Cardiac septum (tissue), 1 donor: ENCODE results near the gene SCEL. TPM values are rescaled to one million over a fixed set of nuclear protein-coding genes. Genes with fewer than 3 reads are reported as not detected.

Experiments
- DNase-seq: peaks from one replicate; pipeline ENCODE4 v3.0.0-alpha.2; 2020; ENCODE audit warnings: low spot score
- intact Hi-C: fragments of 100-400 bp; cut with DNase I; formaldehyde crosslinking; loops from one replicate; pipeline ENCODE4 v1.14.0; 2022
- long read RNA-seq: library from polyadenylated mRNA; unstranded; transcript quantifications from one replicate; pipeline ENCODE4 v2.0.0, GENCODE V29; 2021
- total RNA-seq: library from RNA; stranded (reverse); fragmentation: NEBNext Ultra II Directional; extraction: Animal tissue kit (Norgen Biotek cat#: 25700); gene quantifications from one replicate; pipeline ENCODE4 v1.2.1, GENCODE V29; 2021
- donor health status: DM: no; HTN: no; CAD: no.

Gene SCEL, protein sequence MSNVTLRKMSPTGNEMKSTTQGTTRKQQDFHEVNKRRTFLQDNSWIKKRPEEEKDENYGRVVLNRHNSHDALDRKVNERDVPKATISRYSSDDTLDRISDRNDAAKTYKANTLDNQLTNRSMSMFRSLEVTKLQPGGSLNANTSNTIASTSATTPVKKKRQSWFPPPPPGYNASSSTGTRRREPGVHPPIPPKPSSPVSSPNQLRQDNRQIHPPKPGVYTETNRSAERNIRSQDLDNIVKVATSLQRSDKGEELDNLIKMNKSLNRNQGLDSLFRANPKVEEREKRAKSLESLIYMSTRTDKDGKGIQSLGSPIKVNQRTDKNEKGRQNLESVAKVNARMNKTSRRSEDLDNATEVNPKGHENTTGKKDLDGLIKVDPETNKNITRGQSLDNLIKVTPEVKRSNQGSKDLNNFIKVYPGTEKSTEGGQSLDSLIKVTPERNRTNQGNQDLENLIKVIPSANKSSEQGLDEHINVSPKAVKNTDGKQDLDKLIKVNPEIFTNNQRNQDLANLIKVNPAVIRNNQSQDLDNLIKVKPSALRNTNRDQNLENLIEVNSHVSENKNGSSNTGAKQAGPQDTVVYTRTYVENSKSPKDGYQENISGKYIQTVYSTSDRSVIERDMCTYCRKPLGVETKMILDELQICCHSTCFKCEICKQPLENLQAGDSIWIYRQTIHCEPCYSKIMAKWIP
- total RNA-seq, result not detected
- long read RNA-seq, result 0 reads

DNA sequence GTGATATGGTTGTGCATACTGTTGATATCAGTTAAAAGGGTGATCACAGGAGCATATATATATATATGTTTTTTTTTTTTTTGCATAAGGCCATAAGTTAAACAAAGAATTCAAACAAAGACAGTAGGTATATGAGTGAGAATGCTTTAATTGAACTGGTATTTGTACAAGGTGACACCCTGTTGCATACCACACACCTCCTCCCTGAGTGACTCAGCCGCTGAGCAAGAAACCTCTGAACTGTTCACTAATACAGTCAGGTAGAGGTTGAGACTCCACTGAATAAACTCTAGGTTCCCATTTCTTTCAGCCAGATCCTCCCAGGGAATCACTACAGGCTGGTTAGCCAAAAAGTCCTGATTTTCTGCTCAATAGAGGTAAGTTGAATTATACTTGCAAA is at the start of gene SCEL:
TSS of gene SCEL (plus strand) at position 259 of the 400 bp plus-strand sequence. CDS start 20,170 bp downstream, outside the sequence.
- intact Hi-C loops, result no loop called here
- no peak for DNase-seq

GRCh38 chr13:77489566-77490337 is 45.8 kb upstream of the SCEL start:
- intact Hi-C loops, result no loop called here
- no peak for DNase-seq

GRCh38 chr13:77492982-77493381 is 42.5 kb upstream of the SCEL start:
- no peak for DNase-seq
- intact Hi-C loops, result no loop called here

- no peak for DNase-seq
- intact Hi-C loops, result no loop called here
Measured at GRCh38 chr13:77494226-77494625, 41.3 kb upstream of the SCEL start.

DNA sequence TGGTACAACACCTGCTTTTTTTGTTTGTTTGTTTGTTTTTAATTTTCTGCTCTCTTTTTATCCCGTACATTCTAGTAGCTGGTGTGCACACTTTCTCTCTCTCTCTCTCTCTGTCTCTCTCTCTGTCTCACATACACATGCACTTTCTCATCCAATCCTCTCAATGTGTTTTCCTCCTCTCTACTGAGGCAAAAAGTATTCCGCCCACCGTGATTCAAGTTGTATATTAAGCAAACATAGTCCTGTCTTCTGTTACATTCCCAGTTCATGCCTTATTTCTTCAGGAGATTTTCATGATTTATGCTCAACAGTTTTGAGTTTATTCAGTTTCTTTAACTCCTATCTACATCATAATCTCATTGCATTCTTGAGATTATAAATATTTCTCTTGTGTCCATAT is 38.2 kb upstream of the SCEL start:
- intact Hi-C loops, result no loop called here
- DNase-seq, result no peak

DNA sequence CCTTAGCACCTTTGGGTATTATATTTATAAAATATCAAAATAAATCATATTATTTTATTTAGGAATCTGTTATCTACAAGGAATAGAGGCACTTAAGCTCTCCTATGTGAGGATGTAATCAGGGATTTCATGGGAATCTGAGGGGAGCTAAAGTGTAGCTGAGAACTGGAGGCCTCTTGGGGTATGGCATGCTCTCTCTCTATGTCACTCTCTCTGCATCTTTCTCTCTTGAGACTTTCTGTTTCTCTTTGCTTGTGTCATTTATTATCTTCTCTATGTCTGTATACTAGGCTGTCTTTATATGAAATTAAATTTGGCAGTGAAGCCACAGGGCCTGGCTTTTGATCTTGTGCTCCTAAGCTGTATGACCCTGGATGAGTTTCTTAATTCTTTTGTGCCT is 37.7 kb upstream of the SCEL start:
- DNase-seq, result no peak
- intact Hi-C loops, result no loop called here

DNA sequence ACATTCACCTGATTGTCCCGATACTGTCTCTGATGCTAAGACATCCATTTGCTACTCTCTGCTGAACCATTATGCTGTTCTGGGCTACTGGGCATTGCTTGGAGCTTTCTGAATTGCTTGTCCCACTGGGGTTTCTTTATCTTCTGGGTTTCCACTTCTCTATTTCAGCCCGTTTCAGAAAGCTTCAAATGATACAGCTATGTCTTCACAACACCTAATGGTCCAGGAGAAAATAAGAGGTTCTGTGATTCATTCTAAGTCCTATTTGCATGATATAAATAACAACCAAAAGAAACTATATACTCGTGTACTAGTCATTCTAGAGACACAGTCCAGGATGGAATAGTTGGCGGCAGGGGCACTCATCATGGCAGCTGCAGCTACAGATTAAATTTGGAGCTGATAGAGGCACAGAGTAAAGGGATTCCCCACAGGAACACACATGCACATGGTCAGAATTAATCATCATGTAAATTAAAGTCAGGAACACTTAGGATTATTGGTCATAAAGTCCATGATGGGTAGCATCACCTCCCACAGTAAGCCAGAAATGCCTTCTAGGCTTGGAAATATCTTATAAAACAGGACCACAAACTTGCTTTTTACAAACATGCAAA is 33.3 kb upstream of the SCEL start:
- intact Hi-C loops, result no loop called here
- no peak for DNase-seq

GRCh38 chr13:77503398-77503797 is 32.1 kb upstream of the SCEL start:
- intact Hi-C loops, result no loop called here
- DNase-seq, result no peak

- intact Hi-C loops, result no loop called here
- DNase-seq, result no peak
Measured at GRCh38 chr13:77506874-77507273, 28.6 kb upstream of the SCEL start.

- DNase-seq, result no peak
- intact Hi-C loops, result no loop called here
Measured at GRCh38 chr13:77507931-77508776, 27.4 kb upstream of the SCEL start.

- no peak for DNase-seq
- intact Hi-C loops, result no loop called here
Measured at GRCh38 chr13:77508959-77509620, 26.4 kb upstream of the SCEL start.

- DNase-seq, result no peak
- intact Hi-C loops, result no loop called here
Measured at GRCh38 chr13:77510156-77510555, 25.4 kb upstream of the SCEL start.

GRCh38 chr13:77511552-77511951 is 24.0 kb upstream of the SCEL start:
- intact Hi-C loops, result no loop called here
- no peak for DNase-seq

- DNase-seq, result no peak
- intact Hi-C loops, result no loop called here
Measured at GRCh38 chr13:77513719-77514335, 21.7 kb upstream of the SCEL start.

GRCh38 chr13:77514336-77514726 is 21.2 kb upstream of the SCEL start:
- intact Hi-C loops, result no loop called here
- DNase-seq, result no peak

GRCh38 chr13:77515785-77516184 is 19.7 kb upstream of the SCEL start:
- intact Hi-C loops, result no loop called here
- DNase-seq, result no peak

GRCh38 chr13:77516342-77516789 is 19.1 kb upstream of the SCEL start:
- no peak for DNase-seq
- intact Hi-C loops, result no loop called here

GRCh38 chr13:77518266-77518665 is 17.2 kb upstream of the SCEL start:
- DNase-seq, result no peak
- intact Hi-C loops, result no loop called here
